ENCODE results near the gene SH2D5.

Gene SH2D5

DNA sequence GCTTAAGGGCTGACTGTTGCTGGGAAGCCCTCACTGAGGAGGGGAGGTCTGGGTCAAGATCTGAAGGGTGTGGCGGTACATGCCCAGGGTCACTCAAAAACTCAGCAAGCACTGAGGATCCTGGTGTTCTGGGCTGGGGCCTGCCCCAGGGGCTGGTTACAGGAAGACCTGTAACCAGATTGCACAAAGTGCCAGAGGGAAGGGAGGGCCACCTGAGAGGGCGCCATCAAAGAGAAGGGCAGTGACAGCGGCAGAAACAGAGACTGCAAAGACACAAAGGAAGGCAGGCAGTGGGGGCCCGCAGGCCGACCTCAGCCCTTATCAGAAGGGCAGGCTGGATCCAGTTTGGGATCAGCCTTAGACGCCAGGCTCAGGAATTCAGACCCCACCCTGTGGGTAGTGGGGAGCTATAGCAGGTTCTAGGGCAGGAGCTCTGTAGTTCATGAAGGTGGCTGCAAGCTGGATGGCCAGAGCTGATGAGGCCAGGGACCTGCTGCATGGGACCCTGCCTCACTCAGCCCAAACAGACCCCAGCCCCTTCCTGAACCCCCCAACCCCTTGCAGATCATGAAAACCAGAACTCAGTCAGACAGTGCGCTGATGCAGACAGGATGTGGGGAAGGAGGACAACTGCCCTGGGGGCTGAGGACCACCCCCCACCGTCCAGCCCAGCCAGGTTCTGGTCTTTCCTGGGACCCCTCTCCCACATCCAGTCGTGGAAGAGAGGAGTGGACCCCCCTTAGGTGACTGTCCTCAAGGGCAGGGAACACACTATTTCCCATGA is 3.9 kb downstream of the SH2D5 start:
- H3K4me3 ChIP-seq (ENCODE audit: low read depth, low read length): no peak overlapping the region
- DNase-seq (ENCODE audit: low read depth): no peak
- TF ChIP-seq, protein P1, sequence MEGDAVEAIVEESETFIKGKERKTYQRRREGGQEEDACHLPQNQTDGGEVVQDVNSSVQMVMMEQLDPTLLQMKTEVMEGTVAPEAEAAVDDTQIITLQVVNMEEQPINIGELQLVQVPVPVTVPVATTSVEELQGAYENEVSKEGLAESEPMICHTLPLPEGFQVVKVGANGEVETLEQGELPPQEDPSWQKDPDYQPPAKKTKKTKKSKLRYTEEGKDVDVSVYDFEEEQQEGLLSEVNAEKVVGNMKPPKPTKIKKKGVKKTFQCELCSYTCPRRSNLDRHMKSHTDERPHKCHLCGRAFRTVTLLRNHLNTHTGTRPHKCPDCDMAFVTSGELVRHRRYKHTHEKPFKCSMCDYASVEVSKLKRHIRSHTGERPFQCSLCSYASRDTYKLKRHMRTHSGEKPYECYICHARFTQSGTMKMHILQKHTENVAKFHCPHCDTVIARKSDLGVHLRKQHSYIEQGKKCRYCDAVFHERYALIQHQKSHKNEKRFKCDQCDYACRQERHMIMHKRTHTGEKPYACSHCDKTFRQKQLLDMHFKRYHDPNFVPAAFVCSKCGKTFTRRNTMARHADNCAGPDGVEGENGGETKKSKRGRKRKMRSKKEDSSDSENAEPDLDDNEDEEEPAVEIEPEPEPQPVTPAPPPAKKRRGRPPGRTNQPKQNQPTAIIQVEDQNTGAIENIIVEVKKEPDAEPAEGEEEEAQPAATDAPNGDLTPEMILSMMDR (conservative IDR thresholded peaks at IDR 0.05; ENCODE audit: low read depth, low read length): no peak

DNA sequence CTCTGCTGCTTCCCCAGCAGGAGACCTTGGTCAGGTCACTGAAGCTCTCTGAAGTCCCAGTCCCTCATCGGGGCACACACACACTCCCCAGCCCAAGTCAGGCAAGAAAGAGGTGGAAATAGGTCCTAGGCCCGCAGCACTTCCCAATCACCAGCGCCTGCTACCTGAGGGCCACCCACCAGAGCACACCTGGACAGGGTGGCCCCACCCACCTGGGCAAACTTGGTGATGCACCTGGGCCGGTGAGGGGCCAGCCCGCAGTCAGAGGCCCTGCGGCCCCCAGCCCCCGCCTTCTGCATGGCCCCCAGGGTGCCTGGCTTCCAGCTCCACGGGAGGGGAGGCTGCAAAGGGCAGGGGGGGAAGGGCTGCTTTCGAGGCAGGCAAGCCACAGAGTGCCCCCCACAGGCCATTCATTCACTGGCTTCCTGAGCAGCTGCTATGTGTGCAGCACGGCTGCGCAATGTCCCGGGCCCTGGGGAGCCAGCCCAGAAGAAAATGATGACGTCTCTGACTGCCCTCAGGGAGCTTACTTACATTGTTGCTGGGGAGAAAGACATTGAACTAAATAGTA is 4.7 kb downstream of the SH2D5 start:
- TF ChIP-seq, protein P1 (conservative IDR thresholded peaks at IDR 0.05; ENCODE audit: low read depth, low read length): peak; percentile 45
- no peak overlapping the region for H3K4me3 ChIP-seq (ENCODE audit: low read depth, low read length)
- peak; percentile 53 for DNase-seq (ENCODE audit: low read depth)

DNA sequence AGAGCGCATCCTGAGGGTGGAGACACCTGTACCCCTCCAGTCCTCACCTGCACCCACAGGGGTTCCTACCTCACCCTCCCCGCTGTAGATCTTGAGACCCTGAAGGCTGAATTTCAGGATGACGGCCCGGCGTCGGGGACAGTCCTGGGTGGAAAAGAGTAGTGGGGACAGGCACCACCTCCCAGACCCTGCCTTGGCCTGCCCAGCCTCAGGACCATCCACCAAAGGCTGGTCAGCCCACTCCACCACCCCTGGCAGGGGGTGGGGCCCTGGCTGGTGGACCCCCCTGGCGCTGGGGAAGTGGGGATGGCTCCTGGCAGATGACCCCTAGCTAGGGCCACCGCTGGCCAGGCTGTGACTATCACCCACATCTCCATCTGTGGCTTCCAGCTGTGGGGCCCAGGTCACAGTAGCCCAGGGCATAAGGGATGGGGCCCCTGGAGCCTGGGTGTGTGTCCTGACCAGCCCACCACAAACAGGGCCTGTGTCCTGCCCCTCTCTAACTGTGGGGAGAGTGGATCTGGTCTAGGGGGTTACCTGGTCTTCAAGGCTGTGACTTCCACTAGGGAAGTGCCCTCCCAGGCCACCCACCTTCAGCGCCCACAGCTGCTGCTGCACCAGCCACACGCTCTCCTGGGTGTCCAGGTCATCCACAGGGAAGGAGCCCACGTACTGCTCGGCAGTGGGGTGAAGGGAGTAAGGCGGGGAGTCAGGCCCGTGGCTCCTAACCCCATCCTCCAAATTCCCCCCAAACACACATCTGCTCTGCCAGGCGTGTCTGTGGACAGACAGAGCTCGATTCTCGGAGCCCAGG is 5.4 kb downstream of the SH2D5 start:
- H3K4me3 ChIP-seq (ENCODE audit: low read depth, low read length): no peak overlapping the region
- TF ChIP-seq, protein P1 (conservative IDR thresholded peaks at IDR 0.05; ENCODE audit: low read depth, low read length): no peak
- no peak for DNase-seq (ENCODE audit: low read depth)

DNA sequence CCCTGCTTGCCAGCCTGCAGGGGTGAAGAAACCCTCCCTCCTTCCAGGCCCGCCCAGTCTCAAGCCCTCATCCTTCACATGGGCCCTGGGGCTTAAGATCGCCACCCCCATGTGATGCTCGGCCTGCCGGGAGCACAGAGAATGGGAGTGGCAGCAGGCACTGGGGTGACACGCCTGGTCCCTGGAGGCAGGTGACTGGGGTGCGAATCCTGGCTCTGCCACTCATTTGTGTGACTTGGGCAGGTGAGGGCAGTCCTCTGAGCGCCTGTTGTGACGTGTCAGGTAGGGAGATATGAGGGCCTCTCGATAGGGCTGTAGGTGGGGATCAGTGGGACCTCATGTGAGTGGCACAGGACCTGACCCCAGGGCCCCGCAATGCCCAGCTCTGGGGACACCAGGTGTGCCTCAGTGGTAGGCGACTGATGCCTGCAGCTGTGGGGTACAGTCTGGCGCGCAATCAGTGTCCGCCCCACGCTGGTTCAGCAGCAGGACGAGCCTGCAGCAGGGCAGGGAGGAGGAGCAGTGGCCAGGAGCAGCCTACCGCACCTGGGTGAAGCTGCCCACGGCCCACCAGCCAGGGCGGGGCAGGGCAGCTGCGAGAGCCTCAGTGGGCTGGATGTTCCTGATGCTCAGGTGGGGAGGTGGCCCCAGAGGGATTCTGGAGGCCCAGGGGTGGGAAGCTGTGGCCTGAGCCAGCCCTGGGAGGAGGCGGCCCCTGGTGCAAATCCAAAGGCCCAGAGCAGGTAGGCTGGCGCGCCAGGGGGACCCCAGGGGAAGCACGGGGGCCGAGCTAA is 6.2 kb downstream of the SH2D5 start:
- DNase-seq (ENCODE audit: low read depth): no peak
- no peak overlapping the region for H3K4me3 ChIP-seq (ENCODE audit: low read depth, low read length)
- TF ChIP-seq, protein P1 (conservative IDR thresholded peaks at IDR 0.05; ENCODE audit: low read depth, low read length): no peak

DNA sequence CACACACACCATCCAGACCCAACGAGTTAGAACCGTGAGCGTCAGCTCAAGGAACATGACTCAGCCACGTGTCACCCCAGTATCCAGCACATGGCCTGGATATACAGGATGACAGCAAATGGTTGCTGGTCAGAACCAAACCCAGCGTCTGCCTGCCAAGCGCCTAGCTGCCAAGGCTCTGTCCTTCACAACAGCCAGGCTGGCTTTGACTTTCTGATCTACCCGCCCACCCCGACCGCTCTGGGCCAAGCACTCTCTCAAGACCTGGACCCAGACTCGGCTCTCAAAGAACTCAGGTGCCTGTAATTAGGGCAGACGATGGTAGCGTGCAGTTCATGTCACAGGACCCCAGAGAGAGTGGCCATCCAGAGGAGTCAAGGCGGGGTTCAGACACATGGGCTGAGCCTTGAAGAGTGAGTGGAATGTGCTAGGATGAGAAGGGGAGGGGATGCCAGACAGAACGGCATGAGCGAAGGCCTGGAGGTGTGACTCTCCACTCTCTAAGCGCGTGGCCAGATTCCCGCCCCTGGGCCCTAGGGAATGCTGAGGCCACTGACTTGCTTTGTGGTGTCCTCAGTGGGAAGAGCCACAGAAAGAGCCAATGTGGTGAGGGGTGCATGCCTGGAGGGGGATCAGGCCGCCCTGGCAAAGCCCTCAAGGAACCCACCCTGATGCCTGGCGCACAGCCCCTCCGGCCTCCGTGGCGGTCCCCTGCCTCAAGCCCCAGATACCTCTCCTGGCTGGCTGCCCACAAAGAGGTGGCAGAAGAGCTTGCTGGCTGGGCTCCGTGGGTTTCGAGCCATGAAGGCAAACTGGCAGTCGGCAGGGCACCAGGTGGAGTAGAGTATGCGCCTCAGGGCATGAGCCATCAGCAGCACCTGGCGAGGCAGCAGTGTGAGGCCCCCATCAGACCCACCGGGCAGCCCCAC is 7.0 kb downstream of the SH2D5 start:
- TF ChIP-seq, protein P1 (conservative IDR thresholded peaks at IDR 0.05; ENCODE audit: low read depth, low read length): no peak
- H3K4me3 ChIP-seq (ENCODE audit: low read depth, low read length): no peak overlapping the region
- DNase-seq (ENCODE audit: low read depth): peak; percentile 45
